HEK293 (cell line): ENCODE data around the gene CCIN.

Experiments
- CTCF ChIA-PET: fragments of 350-600 bp; formaldehyde crosslinking; extraction: SDS; loops from one replicate; lab custom pipeline; 2021; ENCODE audit warnings: antibody characterized with exemption; lab: Yijun Ruan, JAX
- POLR2A ChIA-PET: fragments of 300-600 bp; formaldehyde crosslinking; extraction: SDS; loops from one replicate; lab custom pipeline; 2020; ENCODE audit warnings: antibody characterized with exemption, inconsistent platforms; lab: Yijun Ruan, JAX
- H3K27ac ChIP-seq: fragments of 200-500 bp; sonication (Bioruptor generic); 2 replicates; pipeline ENCODE4 v1.5.1; 2014; ENCODE audit warnings: low read depth, low read length, control low read depth, inconsistent platforms; ENCODE audit errors: extremely low read depth
- H3K36me3 ChIP-seq, 2 experiments: fragments of 200-500 bp in 1 of 2; sonication (Bioruptor generic) in 1 of 2; 1 replicate in 1 of 2; 2 replicates in 1 of 2; pipeline ENCODE4 v1.5.1; 2014 to 2017; ENCODE audit warnings: inconsistent platforms in 2 of 2, low read length in 2 of 2; ENCODE audit not compliant: control insufficient read depth in 2 of 2, insufficient read depth in 1 of 2
- H3K4me1 ChIP-seq: fragments of 200-500 bp; sonication (Bioruptor generic); 2 replicates; pipeline ENCODE4 v1.5.1; 2014; ENCODE audit warnings: mild to moderate bottlenecking, low read length, inconsistent platforms; ENCODE audit not compliant: control insufficient read depth, insufficient read depth
- H3K4me3 ChIP-seq: 2 replicates; pipeline ENCODE4 v1.5.1; 2011; ENCODE audit warnings: low read depth, mild to moderate bottlenecking, control low read depth, low read length, moderate library complexity
- H3K9me3 ChIP-seq: fragments of 200-500 bp; sonication (Bioruptor generic); 2 replicates; pipeline ENCODE4 v1.5.1; 2014; ENCODE audit warnings: low read depth, low read length, inconsistent platforms; ENCODE audit not compliant: control insufficient read depth, insufficient read depth
- KLF10 ChIP-seq: fragments of 450-650 bp; IDR thresholded peaks from 2 replicates; pipeline ENCODE4 v1.5.1; 2018; ENCODE audit warnings: missing biosample characterization, mild to moderate bottlenecking, missing genetic modification characterization
- ZBTB17 ChIP-seq: fragments of 450-650 bp; formaldehyde crosslinking; IDR thresholded peaks from 2 replicates; pipeline ENCODE4 v1.5.1; 2016; ENCODE audit warnings: missing biosample characterization, missing genetic modification characterization
- ZBTB21 ChIP-seq: fragments of 450-650 bp; formaldehyde crosslinking; IDR thresholded peaks from 2 replicates; pipeline ENCODE4 v1.5.1; 2017; ENCODE audit warnings: missing biosample characterization, missing genetic modification characterization
- ZFP69B ChIP-seq: fragments of 450-650 bp; formaldehyde crosslinking; IDR thresholded peaks from 2 replicates; pipeline ENCODE4 v1.5.1; 2016; ENCODE audit warnings: missing biosample characterization, missing genetic modification characterization
- ZNF2 ChIP-seq: fragments of 450-650 bp; formaldehyde crosslinking; IDR thresholded peaks from 2 replicates; pipeline ENCODE4 v1.5.1; 2016; ENCODE audit warnings: missing biosample characterization, missing genetic modification characterization
- ZNF549 ChIP-seq: fragments of 450-650 bp; IDR thresholded peaks from 2 replicates; pipeline ENCODE4 v1.5.1; 2018; ENCODE audit warnings: missing biosample characterization, missing genetic modification characterization, mild to moderate bottlenecking, inconsistent platforms, moderate library complexity
- ZNF585B ChIP-seq: fragments of 450-650 bp; formaldehyde crosslinking; IDR thresholded peaks from 2 replicates; pipeline ENCODE4 v1.5.1; 2016; ENCODE audit warnings: missing biosample characterization, missing genetic modification characterization
- ZNF629 ChIP-seq: fragments of 450-650 bp; formaldehyde crosslinking; IDR thresholded peaks from 2 replicates; pipeline ENCODE4 v1.5.1; 2017; ENCODE audit warnings: missing biosample characterization, missing genetic modification characterization
- ZNF76 ChIP-seq: fragments of 450-650 bp; formaldehyde crosslinking; IDR thresholded peaks from 2 replicates; pipeline ENCODE4; 2016; ENCODE audit warnings: low read depth, missing biosample characterization, missing genetic modification characterization, borderline replicate concordance
- ZNF777 ChIP-seq: fragments of 450-650 bp; formaldehyde crosslinking; IDR thresholded peaks from 2 replicates; pipeline ENCODE4 v1.5.1; 2017; ENCODE audit warnings: missing biosample characterization, missing genetic modification characterization, borderline replicate concordance
- ZNF785 ChIP-seq: fragments of 450-650 bp; formaldehyde crosslinking; IDR thresholded peaks from 2 replicates; pipeline ENCODE4 v1.5.1; 2016; ENCODE audit warnings: missing biosample characterization, missing genetic modification characterization
- TF ChIP-seq, protein P1 (sequence below): fragments of 450-650 bp; formaldehyde crosslinking; IDR thresholded peaks from 2 replicates; pipeline ENCODE4 v1.5.1; 2016; ENCODE audit warnings: missing biosample characterization, missing genetic modification characterization, low read depth
- TF ChIP-seq, protein P2 (sequence below): fragments of 450-650 bp; formaldehyde crosslinking; IDR thresholded peaks from 2 replicates; pipeline ENCODE4 v1.5.1; 2017; ENCODE audit warnings: missing biosample characterization, missing genetic modification characterization
- TF ChIP-seq, protein P3 (sequence below): fragments of 450-650 bp; formaldehyde crosslinking; IDR thresholded peaks from 2 replicates; pipeline ENCODE4 v1.5.1; 2016; ENCODE audit warnings: missing biosample characterization, missing genetic modification characterization
- TF ChIP-seq, protein P4 (sequence below): IDR thresholded peaks from 2 replicates; pipeline ENCODE4 v1.6.1; 2011; ENCODE audit warnings: mild to moderate bottlenecking, low read depth, low read length, borderline replicate concordance

Gene CCIN

DNA sequence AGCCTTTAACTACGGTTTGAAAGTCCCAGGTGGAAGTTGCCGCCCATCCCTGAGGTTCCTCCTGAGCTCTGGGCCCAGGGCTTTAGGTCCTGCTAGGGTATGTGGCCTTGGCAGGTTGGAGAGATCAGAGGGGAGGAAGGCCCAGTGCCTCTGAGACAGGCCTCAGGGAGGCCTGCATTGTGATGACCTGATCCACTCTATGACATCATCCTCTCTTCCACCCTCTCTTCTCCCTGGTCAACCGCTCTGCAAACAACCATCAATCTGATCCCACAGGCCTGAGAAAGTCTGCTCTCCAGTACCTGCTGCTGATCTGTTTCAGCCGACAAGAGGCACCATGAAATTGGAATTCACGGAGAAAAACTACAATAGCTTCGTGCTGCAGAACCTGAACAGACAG lies at the start of gene CCIN:
Gene CCIN (plus strand): TSS at position 223 of the 400 bp plus-strand sequence. CDS start 115 bp downstream, at position 338.
- POLR2A ChIA-PET = interaction anchor here (2.6 kb wide), 1 partner anchor 21 kb away, joined by 16 read pairs; the partner anchor contains the start of gene CLTA
- TF ChIP-seq ZBTB17 (tag by site-specific recombination) (0 out of 2 replicates have a peak, but pooled peaks have one; percentile 21), ZFP69B (tag by site-specific recombination) (no peak), ZNF2 (tag by site-specific recombination) (no peak), ZNF629 (tag by site-specific recombination) (peak; percentile 53; the same call in 1 of the 2 replicates), ZBTB21 (tag by site-specific recombination) (peak; percentile 60), ZNF585B (tag by site-specific recombination) (no peak)
- TF ChIP-seq, protein P1, sequence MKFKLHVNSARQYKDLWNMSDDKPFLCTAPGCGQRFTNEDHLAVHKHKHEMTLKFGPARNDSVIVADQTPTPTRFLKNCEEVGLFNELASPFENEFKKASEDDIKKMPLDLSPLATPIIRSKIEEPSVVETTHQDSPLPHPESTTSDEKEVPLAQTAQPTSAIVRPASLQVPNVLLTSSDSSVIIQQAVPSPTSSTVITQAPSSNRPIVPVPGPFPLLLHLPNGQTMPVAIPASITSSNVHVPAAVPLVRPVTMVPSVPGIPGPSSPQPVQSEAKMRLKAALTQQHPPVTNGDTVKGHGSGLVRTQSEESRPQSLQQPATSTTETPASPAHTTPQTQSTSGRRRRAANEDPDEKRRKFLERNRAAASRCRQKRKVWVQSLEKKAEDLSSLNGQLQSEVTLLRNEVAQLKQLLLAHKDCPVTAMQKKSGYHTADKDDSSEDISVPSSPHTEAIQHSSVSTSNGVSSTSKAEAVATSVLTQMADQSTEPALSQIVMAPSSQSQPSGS (tag by site-specific recombination) = peak; percentile 37; the same call in 1 of the 2 replicates
- Histone ChIP-seq H3K4me3 (no peak within 1 kb of the TSS), H3K27ac (no peak within 1 kb of the TSS), H3K9me3 (no peaks in the 10 kb centered on the region), H3K4me1 (no peaks in the 10 kb centered on the region), H3K36me3 (no peaks in the 10 kb centered on the region)
- CTCF ChIA-PET = interaction anchor here (0.6 to 8.2 kb wide), 6 partner anchors 17 to 1616 kb away, joined by 3 to 172 read pairs (median 4); partner anchors contain the start of gene EXOSC3

DNA sequence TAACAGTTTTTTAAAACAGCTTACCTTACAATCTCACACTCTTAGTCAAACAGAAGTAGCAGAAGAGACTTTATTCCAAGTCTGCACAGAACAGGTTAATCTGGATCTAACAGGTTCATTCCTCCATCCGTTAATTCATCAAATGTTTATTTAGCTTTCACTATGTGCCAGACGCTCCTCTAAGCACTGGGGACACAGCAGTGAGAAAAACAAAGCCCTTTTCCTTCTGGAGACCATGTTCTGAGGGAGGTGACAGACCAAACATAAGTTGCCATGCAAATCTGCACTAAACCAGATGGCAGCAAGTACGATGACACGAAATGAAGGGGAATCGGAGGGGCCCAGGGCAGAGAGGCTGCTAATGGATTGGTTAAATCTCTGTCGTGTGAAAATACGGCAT lies 49.7 kb upstream of the CCIN start:
- Histone ChIP-seq H3K9me3 (no peaks in the 10 kb centered on the region), H3K27ac (no peak overlapping the region), H3K4me1 (no peaks in the 10 kb centered on the region), H3K36me3 (peaks cover 0 to 38% of the 10 kb centered on the region in 2 experiments; a peak in 2 of 3 replicates), H3K4me3 (no peak overlapping the region)
- CTCF ChIA-PET = interaction anchor here (1.0 to 2.7 kb wide), 2 partner anchors 8 to 17 kb away, joined by 3 to 15 read pairs; no protein-coding TSS in a partner anchor
- TF ChIP-seq ZNF777 (tag by site-specific recombination) (no peak), ZNF2 (tag by site-specific recombination) (no peak), ZNF76 (tag by site-specific recombination) (no peak), ZNF785 (tag by site-specific recombination) (no peak), KLF10 (no peak)
- TF ChIP-seq, protein P2, sequence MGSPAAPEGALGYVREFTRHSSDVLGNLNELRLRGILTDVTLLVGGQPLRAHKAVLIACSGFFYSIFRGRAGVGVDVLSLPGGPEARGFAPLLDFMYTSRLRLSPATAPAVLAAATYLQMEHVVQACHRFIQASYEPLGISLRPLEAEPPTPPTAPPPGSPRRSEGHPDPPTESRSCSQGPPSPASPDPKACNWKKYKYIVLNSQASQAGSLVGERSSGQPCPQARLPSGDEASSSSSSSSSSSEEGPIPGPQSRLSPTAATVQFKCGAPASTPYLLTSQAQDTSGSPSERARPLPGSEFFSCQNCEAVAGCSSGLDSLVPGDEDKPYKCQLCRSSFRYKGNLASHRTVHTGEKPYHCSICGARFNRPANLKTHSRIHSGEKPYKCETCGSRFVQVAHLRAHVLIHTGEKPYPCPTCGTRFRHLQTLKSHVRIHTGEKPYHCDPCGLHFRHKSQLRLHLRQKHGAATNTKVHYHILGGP (tag by site-specific recombination) = no peak
- TF ChIP-seq, protein P3, sequence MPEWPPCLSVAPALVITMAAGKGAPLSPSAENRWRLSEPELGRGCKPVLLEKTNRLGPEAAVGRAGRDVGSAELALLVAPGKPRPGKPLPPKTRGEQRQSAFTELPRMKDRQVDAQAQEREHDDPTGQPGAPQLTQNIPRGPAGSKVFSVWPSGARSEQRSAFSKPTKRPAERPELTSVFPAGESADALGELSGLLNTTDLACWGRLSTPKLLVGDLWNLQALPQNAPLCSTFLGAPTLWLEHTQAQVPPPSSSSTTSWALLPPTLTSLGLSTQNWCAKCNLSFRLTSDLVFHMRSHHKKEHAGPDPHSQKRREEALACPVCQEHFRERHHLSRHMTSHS (tag by site-specific recombination) = no peak
- TF ChIP-seq, protein P4, sequence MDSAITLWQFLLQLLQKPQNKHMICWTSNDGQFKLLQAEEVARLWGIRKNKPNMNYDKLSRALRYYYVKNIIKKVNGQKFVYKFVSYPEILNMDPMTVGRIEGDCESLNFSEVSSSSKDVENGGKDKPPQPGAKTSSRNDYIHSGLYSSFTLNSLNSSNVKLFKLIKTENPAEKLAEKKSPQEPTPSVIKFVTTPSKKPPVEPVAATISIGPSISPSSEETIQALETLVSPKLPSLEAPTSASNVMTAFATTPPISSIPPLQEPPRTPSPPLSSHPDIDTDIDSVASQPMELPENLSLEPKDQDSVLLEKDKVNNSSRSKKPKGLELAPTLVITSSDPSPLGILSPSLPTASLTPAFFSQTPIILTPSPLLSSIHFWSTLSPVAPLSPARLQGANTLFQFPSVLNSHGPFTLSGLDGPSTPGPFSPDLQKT = no peak
- POLR2A ChIA-PET = no interaction called here

DNA sequence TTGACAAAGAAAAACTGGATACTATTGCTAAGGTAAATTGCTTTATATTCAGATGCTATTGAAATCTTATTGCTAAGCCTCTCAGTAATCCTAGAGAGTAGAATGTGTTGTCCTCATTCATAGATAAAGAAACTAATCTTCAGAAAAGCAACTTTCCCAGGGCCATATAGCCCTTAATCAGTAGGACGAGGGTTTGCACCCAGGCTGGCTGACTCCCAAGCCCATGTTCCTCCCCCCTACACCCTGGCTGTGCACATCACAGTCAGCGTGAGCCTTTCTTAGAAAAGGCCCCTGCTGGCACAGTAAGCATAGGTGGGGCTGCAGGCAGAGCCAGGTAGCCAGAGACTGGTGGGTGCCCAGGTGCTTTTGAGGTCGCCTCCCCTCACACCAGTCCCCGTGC lies 48.5 kb upstream of the CCIN start:
- no peak for TF ChIP-seq ZNF549 (tag by site-specific recombination)
- CTCF ChIA-PET = interaction anchor here (1.0 kb wide), 1 partner anchor 18 kb away, joined by 4 read pairs; no protein-coding TSS in a partner anchor
- no peaks in the 10 kb centered on the region for H3K4me1 ChIP-seq
- H3K27ac ChIP-seq = no peak overlapping the region
- H3K4me3 ChIP-seq = no peak overlapping the region
- no peaks in the 10 kb centered on the region for H3K9me3 ChIP-seq
- peaks cover 0 to 38% of the 10 kb centered on the region in 2 experiments; a peak in 2 of 3 replicates for H3K36me3 ChIP-seq
- POLR2A ChIA-PET = no interaction called here
